H1 (cell line): ENCODE results near the gene SURF4. TPM values are rescaled to one million over a fixed set of nuclear protein-coding genes. Genes with fewer than 3 reads are reported as not detected.

ENCODE experiments used
- CTCF ChIA-PET: fragments of 300-600 bp; sonication (Branson Sonifier 250); formaldehyde crosslinking; loops from one replicate; lab custom pipeline; 2021; ENCODE audit not compliant: partially characterized antibody; lab: Charles Lee
- POLR2A ChIA-PET: fragments of 300-600 bp; sonication (Branson Sonifier 250); formaldehyde crosslinking; loops from one replicate; lab custom pipeline; 2021; ENCODE audit warnings: inconsistent platforms; ENCODE audit not compliant: partially characterized antibody; lab: Charles Lee
- DNase-seq, 2 experiments: peaks; one replicate each; pipeline versions ENCODE4 v3.0.0 to v3.0.0-alpha.2; 2010 to 2022; ENCODE audit warnings: low spot score in 2 of 2, low read depth in 1 of 2, mixed read lengths in 1 of 2
- FAIRE-seq: peaks from 2 replicates; lab custom pipeline; 2011; peaks lifted over from hg19 to GRCh38; lab: Jason Lieb, UNC
- H2AFZ ChIP-seq: 2 replicates; pipeline ENCODE4 v1.8.1; 2012; ENCODE audit warnings: low read length, inconsistent platforms
- H2AK5ac ChIP-seq: 2 replicates; pipeline ENCODE4 v1.6.1; 2013; ENCODE audit warnings: low read depth, low read length
- H2BK120ac ChIP-seq: replicated peaks from 2 replicates; pipeline ENCODE3; 2013; ENCODE audit warnings: low read depth, low read length, inconsistent platforms
- H2BK12ac ChIP-seq: 2 replicates; pipeline ENCODE4 v1.6.1; 2013; ENCODE audit warnings: low read depth, low read length
- H2BK15ac ChIP-seq: 2 replicates; pipeline ENCODE4 v1.6.1; 2013; ENCODE audit warnings: low read length
- H2BK20ac ChIP-seq: 2 replicates; pipeline ENCODE4 v1.6.1; 2013; ENCODE audit warnings: low read length
- H2BK5ac ChIP-seq: 2 replicates; pipeline ENCODE4 v1.6.1; 2013; ENCODE audit warnings: low read depth, low read length
- H3K14ac ChIP-seq: 2 replicates; pipeline ENCODE4 v1.6.1; 2013; ENCODE audit warnings: inconsistent platforms; ENCODE audit not compliant: insufficient read length
- H3K18ac ChIP-seq: 2 replicates; pipeline ENCODE4 v1.6.1; 2013; ENCODE audit warnings: low read length; ENCODE audit errors: extremely low read depth
- H3K23ac ChIP-seq: 2 replicates; pipeline ENCODE4 v1.6.1; 2013; ENCODE audit warnings: inconsistent platforms; ENCODE audit not compliant: insufficient read length
- H3K23me2 ChIP-seq: 2 replicates; pipeline ENCODE4 v1.6.1; 2013; ENCODE audit warnings: low read depth, low read length
- H3K27ac ChIP-seq: 2 replicates; pipeline ENCODE4 v1.6.1; 2011; ENCODE audit warnings: low read depth, low read length, inconsistent platforms
- H3K27me3 ChIP-seq, 4 experiments: replicated peaks in 1 of 4; 1 replicate in 1 of 4; 2 replicates in 3 of 4; pipeline versions ENCODE4 v1.6.1 to v1.8.1; 2011 to 2013; ENCODE audit warnings: low read length in 3 of 4, mild to moderate bottlenecking in 3 of 4, inconsistent platforms in 2 of 4, mixed read lengths in 2 of 4, moderate library complexity in 1 of 4; ENCODE audit not compliant: control insufficient read depth in 3 of 4, insufficient read depth in 3 of 4; ENCODE audit errors: extremely low read depth in 1 of 4
- H3K36me3 ChIP-seq, 4 experiments: 2 replicates each; pipeline versions ENCODE4 v1.6.1 to v1.8.1; 2011 to 2013; ENCODE audit warnings: mild to moderate bottlenecking in 4 of 4, low read length in 3 of 4, moderate library complexity in 2 of 4, control low read depth in 1 of 4, inconsistent platforms in 1 of 4; ENCODE audit not compliant: insufficient read depth in 4 of 4, control insufficient read depth in 2 of 4
- H3K4ac ChIP-seq: replicated peaks from 2 replicates; pipeline ENCODE3; 2013; ENCODE audit warnings: low read length, low read depth, mixed read lengths, inconsistent platforms; ENCODE audit not compliant: insufficient read length
- H3K4me1 ChIP-seq, 4 experiments: replicated peaks in 1 of 4; 1 replicate in 1 of 4; 2 replicates in 3 of 4; pipeline versions ENCODE4 v1.6.1 to v1.8.1; 2011 to 2013; ENCODE audit warnings: low read length in 3 of 4, inconsistent platforms in 2 of 4, mixed read lengths in 1 of 4; ENCODE audit not compliant: insufficient read depth in 4 of 4, control insufficient read depth in 3 of 4
- H3K4me2 ChIP-seq, 2 experiments: 2 replicates each; pipeline versions ENCODE4 v1.6.1 to v1.8.1; 2011 to 2013; ENCODE audit warnings: low read depth in 2 of 2, low read length in 2 of 2, control low read depth in 1 of 2, inconsistent platforms in 1 of 2, mild to moderate bottlenecking in 1 of 2; ENCODE audit not compliant: insufficient read depth in 1 of 2
- H3K4me3 ChIP-seq, 4 experiments: fragments of 200-600, 300-600 bp in 1 of 4; sonication (generic), shearing (Covaris generic), sonication (Bioruptor Twin) in 1 of 4; 2 replicates each; pipeline versions ENCODE4 v1.5.1 to v1.8.1; 2011 to 2016; ENCODE audit warnings: low read length in 4 of 4, low read depth in 3 of 4, control low read depth in 2 of 4, inconsistent platforms in 2 of 4, mild to moderate bottlenecking in 2 of 4, mixed read lengths in 1 of 4, moderate library complexity in 1 of 4; ENCODE audit not compliant: insufficient read depth in 2 of 4; ENCODE audit errors: extremely low read depth in 1 of 4
- H3K56ac ChIP-seq: replicated peaks from 2 replicates; pipeline ENCODE3; 2013; ENCODE audit warnings: low read depth, mild to moderate bottlenecking, mixed read lengths, low read length, inconsistent platforms; ENCODE audit not compliant: insufficient read length
- H3K79me1 ChIP-seq: 2 replicates; pipeline ENCODE4 v1.6.1; 2013; ENCODE audit warnings: low read depth, low read length, control low read depth
- H3K79me2 ChIP-seq, 2 experiments: 2 replicates each; pipeline versions ENCODE4 v1.6.1 to v1.8.1; 2012 to 2013; ENCODE audit warnings: low read length in 2 of 2, mild to moderate bottlenecking in 2 of 2, inconsistent platforms in 1 of 2; ENCODE audit not compliant: insufficient read depth in 2 of 2, control insufficient read depth in 1 of 2
- H3K9ac ChIP-seq, 4 experiments: replicated peaks in 1 of 4; 1 replicate in 1 of 4; 2 replicates in 3 of 4; pipeline versions ENCODE4 v1.6.1 to v1.8.1; 2011 to 2013; ENCODE audit warnings: low read depth in 3 of 4, low read length in 3 of 4, control low read depth in 2 of 4, mild to moderate bottlenecking in 2 of 4, moderate library complexity in 2 of 4, inconsistent platforms in 1 of 4; ENCODE audit errors: extremely low read depth in 1 of 4
- H3K9me3 ChIP-seq, 2 experiments: 2 replicates each; pipeline versions ENCODE4 v1.6.1 to v1.8.1; 2012 to 2013; ENCODE audit warnings: mild to moderate bottlenecking in 2 of 2, moderate library complexity in 2 of 2, control low read depth in 1 of 2, inconsistent platforms in 1 of 2, low read depth in 1 of 2, low read length in 1 of 2, mixed read lengths in 1 of 2; ENCODE audit not compliant: insufficient read depth in 2 of 2
- H4K20me1 ChIP-seq, 2 experiments: replicated peaks in 1 of 2; 2 replicates each; pipeline versions ENCODE3 to v1.8.1; 2011 to 2013; ENCODE audit warnings: inconsistent platforms in 2 of 2, low read length in 2 of 2, mild to moderate bottlenecking in 1 of 2; ENCODE audit not compliant: insufficient read depth in 2 of 2, control insufficient read depth in 1 of 2
- H4K5ac ChIP-seq: 2 replicates; pipeline ENCODE4 v1.6.1; 2013; ENCODE audit warnings: low read length, low read depth, mixed read lengths, inconsistent platforms; ENCODE audit not compliant: insufficient read length
- H4K8ac ChIP-seq: 2 replicates; pipeline ENCODE4 v1.8.0; 2013; ENCODE audit warnings: mild to moderate bottlenecking, moderate library complexity, low read length, inconsistent platforms; ENCODE audit not compliant: insufficient read depth; ENCODE audit errors: extremely low read depth
- H4K91ac ChIP-seq: replicated peaks from 2 replicates; pipeline ENCODE3; 2013; ENCODE audit warnings: low read length, mixed read lengths, inconsistent platforms; ENCODE audit not compliant: insufficient read length
- BCL11A ChIP-seq, 2 experiments: IDR thresholded peaks; one replicate each; pipeline ENCODE4 v1.6.1; 2011; ENCODE audit warnings: low read depth in 2 of 2, low read length in 2 of 2, mild to moderate bottlenecking in 2 of 2
- CHD1 ChIP-seq: IDR thresholded peaks from 2 replicates; pipeline ENCODE4 v1.6.1; 2012; ENCODE audit warnings: low read depth, low read length, improper control_type of control experiment
- EZH2 ChIP-seq: fragments of 200-600 bp; sonication (generic); IDR thresholded peaks from 2 replicates; pipeline ENCODE4 v1.7.1; 2012; ENCODE audit warnings: low read depth, mild to moderate bottlenecking, moderate library complexity, low read length, inconsistent platforms; ENCODE audit not compliant: severe bottlenecking
- GABPA ChIP-seq: IDR thresholded peaks from 2 replicates; pipeline ENCODE4 v1.6.1; 2011; ENCODE audit warnings: mild to moderate bottlenecking, low read length, moderate library complexity, borderline replicate concordance; ENCODE audit not compliant: insufficient read depth
- NRF1 ChIP-seq: IDR thresholded peaks from 2 replicates; pipeline ENCODE4 v1.6.1; 2011; ENCODE audit warnings: mild to moderate bottlenecking, low read depth, low read length, improper control_type of control experiment
- TEAD4 ChIP-seq: IDR thresholded peaks from 2 replicates; pipeline ENCODE4 v1.6.1; 2012; ENCODE audit warnings: low read depth, low read length, inconsistent platforms, mixed read lengths
- WGBS, 2 experiments: shearing (Covaris generic) in 1 of 2; methylation state at CpG; one replicate each; pipeline versions ENCODE4 v1.1.6 to v1.1.7; 2013 to 2015; ENCODE audit warnings: low lambda C conversion rate in 2 of 2, mixed read lengths in 2 of 2, inconsistent platforms in 1 of 2, low coverage in 1 of 2, missing lambda C conversion rate in 1 of 2; ENCODE audit not compliant: insufficient replicate concordance in 2 of 2, insufficient coverage in 1 of 2, insufficient read length in 1 of 2; ENCODE audit errors: extremely low coverage in 1 of 2, missing lambda C conversion rate in 1 of 2; 5-methylcytosine and 5-hydroxymethylcytosine counted together
- polyA plus RNA-seq, 7 experiments: library from polyadenylated mRNA; depleted of rRNA in 3 of 7; stranded (reverse) in 5 of 7; unstranded in 2 of 7; fragments of >200 nt in 5 of 7; fragments of 200-250 nt in 2 of 7; gene quantifications; 1 replicate in 5 of 7; 2 replicates in 1 of 7; 4 replicates in 1 of 7; pipeline versions ENCODE4 v1.2.1 to v1.2.3, GENCODE V29; 2011 to 2013; ENCODE audit warnings: missing spikeins in 2 of 7, mixed read lengths in 2 of 7
- total RNA-seq: library from RNA; stranded (reverse); fragmentation: NEBNext Ultra II Directional; extraction: Animal tissue kit (Norgen Biotek cat#: 25700); gene quantifications from 2 replicates; pipeline ENCODE4 v1.2.1, GENCODE V29; 2021
- TF ChIP-seq, protein P1 (sequence below): IDR thresholded peaks from 2 replicates; pipeline ENCODE4 v1.6.1; 2011; ENCODE audit warnings: low read depth, mild to moderate bottlenecking, low read length; ENCODE audit not compliant: insufficient read depth
- TF ChIP-seq, protein P2 (sequence below): IDR thresholded peaks from 2 replicates; pipeline ENCODE4 v1.6.1; 2011; ENCODE audit warnings: low read length, improper control_type of control experiment

Gene SURF4
- total and polyA plus RNA-seq, 2 of the 8 experiments (the other 6 are each of a cell fraction or from before 2014, with no cell fraction given) = 176 to 182 TPM

GRCh38 chr9:133374612-133375115 lies 1.2 kb downstream of the SURF4 start:
- POLR2A ChIA-PET = interaction anchor here (1.1 to 19.9 kb wide), 6 partner anchors 9 to 42 kb away, joined by 3 to 461 read pairs (median 6); partner anchors contain the start of genes MED22, RPL7A, SURF1 and SURF2
- H4K20me1 ChIP-seq = peaks cover 18 to 39% of the 10 kb centered on the region in 2 experiments
- TF ChIP-seq, protein P1, sequence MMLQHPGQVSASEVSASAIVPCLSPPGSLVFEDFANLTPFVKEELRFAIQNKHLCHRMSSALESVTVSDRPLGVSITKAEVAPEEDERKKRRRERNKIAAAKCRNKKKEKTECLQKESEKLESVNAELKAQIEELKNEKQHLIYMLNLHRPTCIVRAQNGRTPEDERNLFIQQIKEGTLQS = no peak
- TF ChIP-seq NRF1 = no peak
- TF ChIP-seq BCL11A (IDR thresholded peaks at IDR 0.05; ENCODE audit: low read depth in 2 of 2, low read length in 2 of 2) = no peak
- TF ChIP-seq, protein P2, sequence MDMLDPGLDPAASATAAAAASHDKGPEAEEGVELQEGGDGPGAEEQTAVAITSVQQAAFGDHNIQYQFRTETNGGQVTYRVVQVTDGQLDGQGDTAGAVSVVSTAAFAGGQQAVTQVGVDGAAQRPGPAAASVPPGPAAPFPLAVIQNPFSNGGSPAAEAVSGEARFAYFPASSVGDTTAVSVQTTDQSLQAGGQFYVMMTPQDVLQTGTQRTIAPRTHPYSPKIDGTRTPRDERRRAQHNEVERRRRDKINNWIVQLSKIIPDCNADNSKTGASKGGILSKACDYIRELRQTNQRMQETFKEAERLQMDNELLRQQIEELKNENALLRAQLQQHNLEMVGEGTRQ = no peak
- TF ChIP-seq EZH2 = no peak
- TF ChIP-seq CHD1 = no peak
- TF ChIP-seq GABPA = no peak
- TF ChIP-seq TEAD4 = no peak

More at GRCh38 chr9:133374612-133375115, 1.2 kb downstream of the SURF4 start:
- no peak overlapping the region for H2BK12ac ChIP-seq
- H3K23ac ChIP-seq = no peak overlapping the region
- DNase-seq = no peak
- H3K18ac ChIP-seq = no peak overlapping the region
- H2AK5ac ChIP-seq = no peak overlapping the region
- no peak overlapping the region for H4K5ac ChIP-seq
- peaks cover 0 to 13% (median 7%) of the 10 kb centered on the region in 4 experiments; a peak in 4 of 8 replicates for H3K36me3 ChIP-seq
- H2BK5ac ChIP-seq = no peak overlapping the region
- H2BK15ac ChIP-seq = no peak overlapping the region
- H3K9ac ChIP-seq = peak overlapping the region; percentile 65 to 92 (median 80); a peak in 4 of 7 replicates
- no peak overlapping the region for H2BK120ac ChIP-seq
- no peak overlapping the region for H2AFZ ChIP-seq
- FAIRE-seq = no peak
- peaks cover 0 to 4% of the 10 kb centered on the region in 2 experiments; a peak in 2 of 4 replicates for H3K9me3 ChIP-seq
- no peak overlapping the region for H3K4ac ChIP-seq
- H3K27ac ChIP-seq = no peak overlapping the region
- H4K91ac ChIP-seq = no peak overlapping the region
- H3K4me1 ChIP-seq = peaks cover 0 to 5% (median 0%) of the 10 kb centered on the region in 4 experiments; a peak in 1 of 7 replicates
- H3K23me2 ChIP-seq = peaks cover 8% of the 10 kb centered on the region; the same call in 1 of the 2 replicates
- peaks cover 12% of the 10 kb centered on the region; the same call in 1 of the 2 replicates for H3K79me1 ChIP-seq
- peak overlapping the region; percentile 70 to 87 (median 74) for H3K4me3 ChIP-seq
- no peak overlapping the region for H4K8ac ChIP-seq
- WGBS, 2 experiments = 60% methylated on average over 12 of the region's 12 CpGs; no CpG with 5 or more reads in 1 of the 2 experiments
- CTCF ChIA-PET = interaction anchor here (0.7 to 10.1 kb wide), 7 partner anchors 12 to 310 kb away, joined by 3 to 90 read pairs (median 3); partner anchors contain the start of genes SURF1 and SURF2
- peak overlapping the region; percentile 76 to 77 for H3K4me2 ChIP-seq
- H3K14ac ChIP-seq = no peak overlapping the region
- no peak overlapping the region for H2BK20ac ChIP-seq
- peaks cover 14 to 57% of the 10 kb centered on the region in 2 experiments for H3K79me2 ChIP-seq
- H3K27me3 ChIP-seq = peaks cover 0 to 11% (median 6%) of the 10 kb centered on the region in 4 experiments; a peak in 5 of 7 replicates
- no peak overlapping the region for H3K56ac ChIP-seq
